HG03354 (cell line): ENCODE measurements around the gene FSIP1.

Experiments
- ATAC-seq: cut with Tn5 transposase; IDR thresholded peaks from one replicate; pipeline ENCODE4 v1.9.1; 2021; ENCODE audit warnings: mild to moderate bottlenecking; ENCODE audit not compliant: unreplicated experiment, poor library complexity, severe bottlenecking

Gene FSIP1

GRCh38 chr15:39628546-39629257 lies 153.9 kb downstream of the FSIP1 start:
- no peak for ATAC-seq

DNA sequence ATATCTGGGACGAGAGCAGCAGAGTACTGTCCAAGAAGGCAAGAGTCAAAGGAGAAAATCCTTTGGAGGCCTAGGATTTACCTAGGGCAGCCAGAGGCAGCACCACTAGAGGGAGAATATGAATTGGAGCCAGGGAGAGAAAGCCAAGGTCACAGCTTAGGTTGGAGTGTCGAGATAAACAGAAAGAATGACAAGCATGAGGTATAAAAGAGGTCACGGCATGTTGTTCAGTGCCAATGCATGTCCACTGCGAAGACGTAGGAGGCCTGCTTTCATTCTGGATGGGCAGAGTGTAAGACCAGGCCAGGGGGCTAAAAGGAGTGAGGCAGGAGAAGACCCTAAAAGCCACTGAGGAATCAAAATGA lies 154.5 kb downstream of the FSIP1 start:
- ATAC-seq = no peak

- ATAC-seq = no peak
These were observed 155.0 kb downstream of the FSIP1 start for GRCh38 chr15:39627451-39628143.

DNA sequence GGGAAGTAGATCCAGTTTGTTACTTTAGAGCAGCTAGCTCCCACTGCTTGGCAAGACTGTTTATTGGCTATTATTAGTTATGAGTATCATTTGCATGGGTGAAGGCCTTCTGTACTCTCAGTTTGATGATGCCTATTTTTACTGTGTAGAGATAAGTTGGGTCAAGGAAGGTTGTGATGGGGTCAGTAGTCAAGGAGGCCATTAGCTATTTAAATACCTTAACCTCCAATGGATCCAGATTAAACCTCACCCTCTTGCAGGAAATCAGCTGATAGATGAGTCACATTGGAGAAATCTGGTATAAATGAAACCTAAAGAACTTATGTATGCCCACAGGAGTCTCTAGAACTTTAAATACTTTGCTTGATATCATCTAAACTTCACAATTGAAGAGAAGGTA lies 156.8 kb downstream of the FSIP1 start:
- ATAC-seq = no peak

GRCh38 chr15:39625451-39625850 lies 157.2 kb downstream of the FSIP1 start:
- no peak for ATAC-seq

DNA sequence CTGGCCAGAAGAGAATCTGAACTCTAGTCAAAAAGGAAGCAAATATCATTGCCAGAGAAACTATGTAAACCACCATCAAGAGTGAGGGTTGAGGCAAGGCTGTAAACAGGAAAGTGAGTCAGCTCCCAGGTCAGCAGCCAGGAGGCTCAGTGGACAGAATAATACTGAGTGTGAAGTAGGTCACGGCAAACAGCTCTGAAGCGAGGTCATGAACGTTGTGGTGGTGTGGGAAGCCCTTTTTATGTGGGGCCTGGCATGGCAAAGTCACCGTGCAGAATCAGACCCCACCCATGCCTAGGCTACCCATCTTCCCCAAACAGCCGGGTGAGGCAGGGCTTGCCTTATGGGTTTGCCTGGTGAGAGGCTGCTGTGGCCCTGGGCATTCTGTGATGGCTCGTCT lies 157.8 kb downstream of the FSIP1 start:
- no peak for ATAC-seq

GRCh38 chr15:39623529-39623931 lies 159.1 kb downstream of the FSIP1 start:
- peak; percentile 92 for ATAC-seq

DNA sequence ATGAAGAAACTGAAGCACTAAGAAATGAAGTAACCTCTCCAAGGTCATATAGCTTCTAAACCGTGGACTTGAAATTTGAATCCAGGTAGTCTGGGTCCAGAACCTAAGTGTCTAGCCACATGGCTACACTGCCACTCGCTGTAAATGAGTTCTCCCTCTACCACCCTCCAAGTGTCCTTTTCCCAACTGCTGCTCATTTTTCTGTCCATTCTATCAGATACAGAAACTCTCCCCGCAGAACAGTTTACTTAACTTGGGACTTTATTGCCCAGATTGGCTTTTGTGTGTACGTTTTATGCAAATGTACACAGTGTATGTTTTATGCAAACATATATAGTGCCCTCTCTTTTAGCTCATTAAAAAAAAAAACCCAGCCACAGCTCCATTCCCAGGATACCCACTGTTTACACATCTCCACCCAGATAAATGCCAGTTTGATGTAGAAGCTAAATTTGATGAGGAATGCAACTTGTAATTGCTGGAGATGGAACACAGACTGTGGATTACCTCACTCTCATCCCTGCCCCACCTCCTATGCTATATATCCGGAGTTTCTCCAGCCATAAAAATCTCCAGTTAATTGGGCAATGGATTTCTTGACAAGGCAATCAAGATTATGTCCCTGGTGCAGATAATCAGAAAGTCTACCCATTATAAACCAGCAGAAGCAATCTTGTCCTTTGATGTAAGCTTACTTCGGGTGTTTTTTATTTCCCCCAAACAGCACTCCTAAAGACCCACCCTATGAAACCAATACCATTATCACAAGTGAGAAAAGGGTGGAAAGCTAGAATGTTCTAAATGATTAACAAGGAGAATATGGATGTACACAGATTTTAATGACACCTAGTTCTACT lies 159.8 kb downstream of the FSIP1 start:
- peak; percentile 4 for ATAC-seq

DNA sequence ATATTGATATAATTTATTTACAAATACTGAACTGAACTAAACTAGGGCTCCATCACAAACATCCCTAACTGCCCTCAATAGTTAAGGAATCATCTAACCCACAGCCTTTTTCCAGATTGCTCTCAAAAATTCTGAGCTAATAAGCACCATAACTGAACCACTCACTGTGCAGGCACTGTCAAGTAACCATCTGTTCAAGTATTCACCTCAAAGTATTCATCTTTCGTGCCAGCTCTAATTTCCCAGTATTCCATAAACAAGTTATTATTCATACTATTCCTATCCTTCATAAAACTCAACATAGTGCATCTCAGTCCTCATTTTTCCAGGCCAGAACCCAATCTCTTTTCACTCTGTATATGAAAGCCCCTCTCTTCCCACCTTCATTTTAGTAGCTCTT lies 160.7 kb downstream of the FSIP1 start:
- ATAC-seq = no peak

GRCh38 chr15:39621210-39621609 lies 161.4 kb downstream of the FSIP1 start:
- no peak for ATAC-seq

GRCh38 chr15:39618063-39618823 lies 164.4 kb downstream of the FSIP1 start:
- ATAC-seq = no peak

GRCh38 chr15:39616731-39617455 lies 165.7 kb downstream of the FSIP1 start:
- ATAC-seq = no peak

DNA sequence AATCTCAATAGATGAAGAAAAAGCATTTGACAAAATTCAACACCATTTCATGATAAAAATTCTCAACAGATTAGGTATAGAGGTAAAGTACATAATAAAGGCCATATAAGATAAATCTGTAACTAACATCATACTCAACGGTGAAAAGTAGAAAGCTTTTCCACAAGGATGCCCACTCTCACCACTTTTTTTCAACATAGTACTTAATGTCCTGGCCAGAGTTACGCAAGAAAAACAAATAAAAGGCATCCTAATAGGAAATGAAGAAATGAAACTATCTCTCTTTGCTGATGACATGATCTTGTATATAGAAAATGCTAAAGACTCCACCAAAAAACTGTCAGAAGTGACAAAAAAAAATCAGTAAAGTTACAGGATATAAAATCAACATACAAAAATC lies 168.8 kb downstream of the FSIP1 start:
- ATAC-seq = no peak

DNA sequence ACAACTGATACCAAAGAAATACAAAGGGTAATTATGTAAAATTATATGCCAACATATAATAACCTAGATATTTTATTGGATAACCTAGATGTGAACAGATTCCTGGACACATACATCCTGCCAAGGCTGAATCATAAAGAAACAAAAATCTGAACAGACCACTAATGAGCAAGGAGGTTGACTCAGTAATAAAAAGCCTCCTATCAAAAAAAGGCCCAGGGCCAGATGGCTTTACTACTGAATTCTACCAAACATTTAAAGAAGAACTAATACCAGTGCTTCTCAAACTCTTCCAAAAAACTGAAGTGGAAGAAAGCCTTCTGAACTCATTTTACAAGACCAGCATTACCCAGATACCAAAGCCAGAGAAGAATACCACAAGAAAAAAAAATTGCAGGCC lies 169.4 kb downstream of the FSIP1 start:
- no peak for ATAC-seq

DNA sequence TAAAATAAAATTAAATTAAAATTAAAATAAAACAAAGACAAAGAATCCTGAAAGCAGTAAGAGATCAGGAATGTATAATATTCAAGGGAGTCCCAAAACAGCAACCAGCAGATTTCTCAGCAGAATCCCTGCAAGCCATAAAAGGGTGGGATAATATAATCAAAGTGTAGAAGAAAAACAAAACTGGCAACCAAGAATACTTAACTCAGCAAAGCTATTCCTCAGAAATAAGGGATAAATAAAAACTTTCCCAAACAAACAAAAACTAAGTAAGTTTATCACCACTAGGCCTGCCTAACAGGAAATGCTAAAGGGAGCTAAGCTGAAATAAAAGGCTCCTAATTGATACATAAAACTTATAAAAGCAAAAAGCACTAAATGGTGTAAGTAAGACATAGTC lies 172.0 kb downstream of the FSIP1 start:
- ATAC-seq = no peak

- no peak for ATAC-seq
These were observed 173.3 kb downstream of the FSIP1 start for GRCh38 chr15:39609166-39609916.

DNA sequence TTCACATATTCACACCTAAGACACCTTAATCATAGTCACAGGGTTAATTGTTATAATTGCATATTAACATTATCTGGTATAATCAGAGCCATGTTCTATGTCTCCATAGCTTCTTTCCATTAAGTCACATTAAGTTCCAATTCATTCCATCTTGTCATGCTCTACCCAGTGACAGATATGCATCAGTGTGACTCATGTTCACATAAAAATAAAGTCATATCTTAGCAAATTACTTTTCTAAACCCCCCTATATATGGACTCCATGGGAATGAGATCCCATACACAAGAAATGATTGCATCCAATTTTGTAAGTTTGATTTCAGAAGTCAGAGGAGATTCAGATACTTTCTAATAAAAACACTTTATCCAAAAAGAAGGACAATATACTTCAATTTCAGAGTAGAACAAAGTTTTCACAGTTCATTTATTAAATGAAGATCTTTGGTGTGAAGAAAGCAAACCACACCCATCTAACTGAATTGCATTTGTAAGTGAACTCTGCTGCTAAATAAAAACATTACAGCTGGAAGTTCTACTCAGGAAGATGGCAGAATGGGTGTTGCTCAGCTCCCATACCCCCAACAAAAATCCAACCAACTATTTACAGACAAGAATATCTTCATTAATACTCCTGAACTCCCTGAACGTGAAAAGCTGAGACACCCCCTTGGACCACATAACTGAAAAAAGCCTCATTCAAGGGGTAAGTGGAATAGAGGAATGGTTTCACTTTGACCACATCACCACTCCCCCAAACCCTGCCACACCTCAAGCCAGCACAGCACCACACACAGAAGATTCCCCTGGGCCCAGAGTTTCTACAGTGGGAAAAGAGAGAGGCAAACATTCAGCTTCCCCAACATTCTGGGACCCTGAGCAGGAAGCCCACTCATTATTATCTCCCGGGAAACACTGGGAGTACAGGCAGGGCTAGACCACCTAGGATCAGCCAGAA lies 174.2 kb downstream of the FSIP1 start:
- no peak for ATAC-seq

DNA sequence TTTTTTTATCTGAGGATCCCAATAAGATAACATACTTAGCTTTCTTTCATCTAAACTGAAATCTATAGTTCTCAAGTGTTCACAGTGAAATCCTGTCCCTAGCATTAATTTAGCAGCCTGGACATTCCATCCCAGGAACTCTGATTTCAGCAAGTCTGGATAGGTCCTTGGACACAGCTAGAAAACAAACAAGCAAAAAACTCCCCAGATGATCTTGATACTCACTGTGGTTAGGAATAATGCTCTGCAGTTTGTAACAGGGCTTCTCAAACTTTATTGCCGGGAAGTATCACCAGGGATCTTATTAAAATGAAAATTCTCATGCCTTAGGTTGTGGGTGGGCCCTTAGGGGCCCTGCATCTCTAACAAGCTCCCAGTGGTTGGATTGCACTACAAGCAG lies 177.5 kb downstream of the FSIP1 start:
- no peak for ATAC-seq
